Stimulated activated CD4-positive, alpha-beta T cell treated with anti-CD3 and anti-CD28 coated beads, Interleukin-15, amount 100 ng/mL, for 1 hour (primary cell): Measurements from ENCODE around the gene HMX2.

Experiments
- DNase-seq, 2 donors: peaks; one replicate each; pipeline ENCODE4 v3.0.0-alpha.2; 2020; ENCODE audit warnings: low read depth in 1 of 2, low spot score in 1 of 2

HMX2 gene

GRCh38 chr10:123139165-123139520, 8.8 kb upstream of the HMX2 start:
- DNase-seq: no peak

DNA sequence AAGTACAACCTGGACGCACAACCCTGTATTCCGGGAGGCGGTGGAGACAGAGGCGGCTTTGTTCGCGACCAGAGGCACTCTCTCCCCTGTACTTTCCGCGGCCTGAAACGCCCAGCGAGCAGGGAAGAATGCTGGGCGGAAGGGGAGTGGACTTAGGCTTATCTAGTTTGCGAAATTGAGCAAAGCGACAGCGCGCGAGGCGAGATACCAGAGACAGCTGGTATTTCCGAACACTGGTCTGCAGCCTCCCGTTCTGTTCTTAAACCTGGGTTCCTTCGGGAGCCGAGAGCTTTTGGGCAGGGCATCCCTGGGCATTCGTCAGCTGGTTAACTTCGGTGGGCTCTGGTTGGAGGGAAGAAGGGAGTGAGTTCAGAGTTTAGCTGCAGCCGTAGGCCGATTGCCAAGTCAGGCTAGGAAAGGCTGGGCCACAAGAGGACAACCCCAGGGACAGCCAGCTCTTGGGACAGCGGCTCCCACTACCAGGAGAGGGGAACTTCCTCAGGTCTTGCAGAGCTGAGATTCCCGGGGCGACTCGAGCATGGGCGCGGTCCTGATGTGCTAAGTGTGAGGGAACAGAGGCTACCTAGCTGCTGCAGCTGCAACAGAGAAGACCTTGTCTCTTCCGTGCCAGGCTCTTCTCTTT, 8.3 kb upstream of the HMX2 start:
- no peak for DNase-seq

DNA sequence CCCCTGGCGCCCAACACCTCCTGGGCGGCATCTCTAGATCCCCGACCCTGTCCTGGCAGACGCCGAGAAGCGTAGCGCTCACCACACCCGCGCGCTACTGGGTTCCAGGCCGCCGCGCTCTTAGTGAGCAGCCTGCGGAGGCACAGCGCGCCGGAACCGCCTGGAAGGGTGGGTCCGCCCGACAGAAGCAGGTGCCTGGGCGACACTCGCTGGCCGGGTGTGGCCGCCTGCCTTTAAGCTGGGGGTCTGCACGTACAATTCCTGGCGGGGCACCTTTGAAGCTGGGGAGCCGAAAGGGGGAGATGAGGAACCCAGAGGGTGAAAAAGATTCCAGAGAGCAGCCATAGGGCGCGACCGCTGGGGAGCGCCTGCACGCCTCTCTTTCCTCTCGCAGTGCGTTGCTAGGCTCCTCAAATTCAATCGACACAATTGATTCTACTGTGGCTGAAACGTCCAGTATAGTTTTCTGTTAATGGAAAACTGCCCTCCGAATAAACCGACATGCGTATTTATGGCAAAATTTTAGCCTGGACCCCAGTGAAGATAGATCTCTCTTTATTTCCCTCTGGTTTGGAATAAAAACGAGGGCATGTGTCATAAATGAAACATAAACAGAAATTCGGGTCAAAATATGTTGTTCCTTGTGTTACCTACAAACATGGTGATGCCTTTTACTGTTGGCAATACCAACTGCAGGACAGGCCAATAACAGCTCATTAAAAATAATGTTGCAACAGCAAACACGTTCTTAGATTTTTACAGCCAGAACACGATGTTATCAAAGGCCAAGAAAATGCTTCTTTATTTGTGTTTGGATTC, 7.6 kb upstream of the HMX2 start:
- no peak for DNase-seq

DNA sequence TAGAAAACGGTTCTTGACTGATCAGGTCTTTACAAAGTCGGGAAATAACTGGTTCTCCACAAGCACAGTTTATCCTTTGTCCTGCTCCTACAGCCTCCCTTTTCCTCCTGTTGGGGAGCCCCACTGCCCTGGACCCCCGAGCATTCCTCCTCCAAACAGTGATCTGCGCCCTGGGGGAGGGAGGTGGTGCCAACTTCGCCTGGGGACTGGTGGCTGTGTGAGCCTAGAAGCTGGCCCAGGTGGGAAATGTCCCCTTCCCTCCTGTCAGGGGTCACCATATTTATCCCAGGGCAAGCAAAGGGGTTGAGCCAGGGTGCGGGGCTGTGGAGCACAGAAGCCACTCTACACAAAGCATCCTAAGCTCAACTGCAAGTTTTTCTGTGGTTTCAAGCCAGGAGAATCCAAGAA, 6.9 kb upstream of the HMX2 start:
- no peak for DNase-seq

- DNase-seq: no peak
Observed at GRCh38 chr10:123141791-123142700, 5.9 kb upstream of the HMX2 start.

DNA sequence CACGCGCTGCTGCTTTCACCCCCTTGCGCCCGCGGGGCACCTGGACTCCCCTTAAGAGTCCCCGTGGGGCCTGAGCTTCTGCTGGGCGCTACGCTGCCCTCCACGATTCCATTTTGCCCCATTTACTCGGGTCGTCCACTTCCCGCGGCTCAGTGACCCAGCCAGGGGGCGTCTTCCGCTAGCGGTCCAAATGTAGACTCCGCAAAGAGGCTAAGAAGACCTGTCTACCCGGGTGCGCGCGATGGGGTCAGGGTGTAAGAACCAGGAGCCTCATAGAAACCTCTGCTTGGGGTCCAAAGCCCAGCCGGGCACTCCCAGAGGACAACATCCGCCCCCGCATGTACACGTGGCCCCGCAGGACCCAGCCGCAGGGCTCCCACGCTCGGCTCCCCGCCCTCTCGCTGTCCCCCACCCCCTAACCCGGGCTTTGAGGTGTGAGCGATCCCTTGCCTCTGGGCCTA, 5.2 kb upstream of the HMX2 start:
- no peak for DNase-seq

- no peak for DNase-seq
Observed at GRCh38 chr10:123143162-123143824, 4.6 kb upstream of the HMX2 start.

- DNase-seq: no peak
Observed at GRCh38 chr10:123143825-123144168, 4.1 kb upstream of the HMX2 start.

DNA sequence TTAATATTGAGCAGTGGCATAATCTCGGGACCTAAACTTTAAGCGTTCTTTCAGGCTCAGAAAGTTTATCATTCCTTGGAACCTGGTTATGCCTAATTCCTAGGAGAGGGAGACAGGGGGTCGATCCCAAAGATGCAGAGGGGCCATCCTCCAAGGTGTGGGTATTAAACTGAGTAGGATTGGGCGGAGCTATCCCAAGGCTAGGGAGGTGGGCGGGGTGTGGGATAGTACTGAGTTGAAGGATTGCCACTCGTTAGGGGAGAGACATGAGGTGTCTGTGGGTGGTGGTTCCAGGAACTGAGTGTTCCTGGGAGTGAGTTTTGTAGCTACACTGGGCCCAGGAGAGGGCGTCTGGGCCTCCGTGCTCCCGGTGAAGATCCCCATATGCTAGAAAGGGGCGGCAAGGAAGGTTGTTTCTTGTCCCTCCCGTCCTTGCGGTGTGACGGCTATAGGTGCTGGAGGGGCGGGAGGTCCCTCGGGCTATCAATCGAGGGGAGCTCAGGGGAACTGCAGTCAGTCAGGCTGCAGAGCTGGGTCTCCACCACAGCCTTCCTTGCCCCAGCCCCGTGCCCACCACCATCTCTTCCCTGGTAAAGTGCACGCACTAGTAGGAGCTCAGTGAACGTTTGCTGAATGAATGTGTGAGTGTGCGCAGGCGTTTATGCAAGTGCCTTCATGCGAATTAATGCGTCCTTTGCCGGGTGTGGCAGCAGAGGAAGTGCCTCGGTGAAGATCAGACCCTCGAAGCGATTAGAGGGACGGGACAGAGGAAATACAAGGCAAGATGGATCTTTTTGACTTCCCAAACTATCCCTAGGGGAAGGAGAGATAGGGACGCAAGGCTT, 3.0 kb upstream of the HMX2 start:
- no peak for DNase-seq

- no peak for DNase-seq
Observed at GRCh38 chr10:123145542-123146012, 2.4 kb upstream of the HMX2 start.

DNA sequence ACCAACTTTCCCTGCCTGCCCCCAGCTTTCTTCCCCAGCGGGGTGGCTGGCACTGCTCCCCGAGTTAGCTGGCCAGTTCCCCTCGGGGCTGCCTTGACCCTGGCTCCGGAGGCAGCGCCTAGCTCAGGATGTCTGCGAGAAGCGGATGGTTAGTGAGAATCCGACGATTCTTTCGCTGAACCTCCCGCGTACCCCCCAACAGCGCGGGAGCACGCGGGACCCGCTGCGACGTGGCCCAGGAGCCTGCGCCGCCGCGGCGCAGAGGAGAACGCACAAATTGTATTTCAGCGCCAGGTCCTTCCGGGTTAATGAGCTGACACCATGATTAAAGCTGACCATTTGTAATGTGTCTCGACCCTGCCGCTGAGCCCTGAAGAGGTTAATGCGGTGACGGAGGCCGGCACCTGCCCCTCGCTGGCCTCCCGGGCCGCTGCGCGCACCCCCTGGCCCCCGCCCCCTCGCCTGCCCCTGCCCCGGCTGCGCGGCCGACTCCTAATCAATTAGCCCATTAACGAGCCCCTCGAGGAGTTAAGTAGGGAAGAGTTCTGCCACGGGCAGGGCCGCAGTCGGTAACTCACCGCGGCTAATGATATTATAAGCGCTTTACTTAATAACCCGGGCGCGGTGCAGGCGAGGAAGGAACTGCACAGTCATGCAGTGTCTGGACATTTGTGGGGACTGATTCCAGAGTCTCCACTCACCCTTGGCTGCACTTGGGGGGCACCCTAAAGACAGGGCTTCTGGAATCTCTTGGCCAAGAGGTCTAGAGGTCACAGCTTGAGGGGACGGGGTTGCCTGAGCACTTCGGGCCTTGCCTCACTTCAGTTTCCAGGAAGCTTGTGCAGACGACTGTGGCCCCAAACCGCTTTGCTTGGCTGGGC, 1.7 kb upstream of the HMX2 start:
- DNase-seq: no peak

GRCh38 chr10:123146894-123147634, 872 bp upstream of the HMX2 start:
- DNase-seq: no peak

DNA sequence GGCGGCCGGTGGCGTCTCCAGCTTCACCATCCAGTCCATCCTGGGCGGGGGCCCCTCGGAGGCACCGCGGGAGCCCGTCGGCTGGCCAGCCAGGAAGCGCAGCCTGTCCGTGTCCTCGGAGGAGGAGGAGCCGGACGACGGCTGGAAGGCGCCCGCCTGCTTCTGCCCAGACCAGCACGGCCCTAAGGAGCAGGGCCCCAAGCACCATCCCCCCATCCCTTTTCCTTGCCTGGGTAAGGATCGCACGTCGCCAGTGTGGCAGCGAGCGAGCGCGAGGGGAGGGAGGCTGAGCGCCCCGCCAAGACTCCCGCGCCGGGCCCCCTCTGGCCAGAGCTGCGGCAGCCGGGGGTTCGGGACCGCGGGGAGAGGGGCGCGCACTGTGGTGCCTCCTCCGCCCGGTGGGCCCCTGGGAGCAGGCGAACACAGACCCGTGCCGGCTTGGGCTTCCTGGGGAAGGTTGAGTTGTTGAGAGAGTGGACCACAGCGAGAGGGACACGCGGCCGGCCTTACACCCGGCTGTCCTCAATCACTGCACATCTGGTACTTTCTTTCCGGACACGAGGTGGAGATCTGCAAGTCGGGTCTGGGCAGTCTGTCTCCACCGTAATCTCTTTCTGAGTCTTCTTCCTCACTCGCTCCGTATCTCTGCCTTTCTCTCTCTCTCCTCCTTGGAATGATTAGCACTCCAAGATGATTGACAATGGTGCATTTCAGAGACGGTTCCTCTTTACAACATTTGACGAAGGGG, 652 bp downstream of the HMX2 start:
- DNase-seq: no peak

- no peak for DNase-seq
Observed at GRCh38 chr10:123149162-123149567, 1.2 kb downstream of the HMX2 start.

DNA sequence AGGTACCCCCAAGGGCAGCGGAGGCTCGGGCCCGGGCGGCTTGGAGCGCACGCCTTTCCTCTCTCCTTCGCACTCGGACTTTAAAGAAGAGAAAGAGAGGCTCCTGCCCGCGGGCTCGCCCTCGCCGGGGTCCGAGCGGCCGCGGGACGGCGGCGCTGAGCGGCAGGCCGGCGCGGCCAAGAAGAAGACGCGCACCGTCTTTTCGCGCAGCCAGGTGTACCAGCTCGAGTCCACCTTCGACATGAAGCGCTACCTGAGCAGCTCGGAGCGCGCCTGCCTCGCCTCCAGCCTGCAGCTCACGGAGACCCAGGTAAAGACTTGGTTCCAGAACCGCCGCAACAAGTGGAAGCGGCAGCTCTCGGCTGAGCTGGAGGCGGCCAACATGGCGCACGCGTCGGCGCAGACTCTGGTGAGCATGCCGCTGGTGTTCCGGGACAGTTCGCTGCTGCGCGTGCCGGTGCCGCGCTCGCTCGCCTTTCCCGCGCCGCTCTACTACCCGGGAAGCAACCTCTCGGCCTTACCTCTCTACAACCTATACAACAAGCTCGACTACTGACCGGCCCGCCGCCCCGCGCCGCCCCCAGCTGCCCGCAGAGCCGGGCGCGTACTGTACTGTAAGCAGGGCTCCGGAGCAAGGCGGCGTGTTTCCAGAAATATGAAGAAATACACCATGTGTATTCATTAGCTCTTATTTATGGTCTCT, 1.8 kb downstream of the HMX2 start:
- DNase-seq: no peak

- DNase-seq: no peak
Observed at GRCh38 chr10:123150271-123150985, 2.5 kb downstream of the HMX2 start.
